ENCODE measurements around the gene ADGRG3.

- TF ChIP-seq CTCF (IDR thresholded peaks at IDR 0.05) (no peak), POLR2A (IDR thresholded peaks at IDR 0.05) (no peak)
Observed at GRCh38 chr16:57682809-57683635, 14.9 kb downstream of the ADGRG3 start.

Measured in adrenal gland (tissue), 5 donors.